ENCODE data around the gene SLC39A13. TPM values are rescaled to one million over a fixed set of nuclear protein-coding genes. Genes with fewer than 3 reads are reported as not detected.
"Not testable (repeated sequence)": the region's sequence is repeated elsewhere in the genome, so short reads cannot be mapped to it uniquely, and the experiment has no call there.

The SLC39A13 gene
- total RNA-seq, 2 experiments from 2014 or later: 22.4 to 28.1 TPM

GRCh38 chr11:47441421-47441820, 33.0 kb downstream of the SLC39A13 start:
- Mint-ChIP-seq H3K27me3 (no peaks in the 10 kb centered on the region), H3K4me3 (no peak overlapping the region), H3K4me1 (peaks cover 6% of the 10 kb centered on the region), H3K27ac (no peak overlapping the region), H3K36me3 (ENCODE audit: low read depth) (no peaks in the 10 kb centered on the region), H3K9me3 (no peaks in the 10 kb centered on the region)
- POLR2A ChIA-PET: no interaction called here
- CTCF ChIA-PET: interaction anchor here (0.9 to 1.2 kb wide), 3 partner anchors 11 to 53 kb away, joined by 3 to 4 read pairs (median 3); no protein-coding TSS in a partner anchor
- DNase-seq: no peak

- H3K4me3 Mint-ChIP-seq: no peak overlapping the region
- no peaks in the 10 kb centered on the region for H3K36me3 Mint-ChIP-seq (ENCODE audit: low read depth)
- ChIA-PET POLR2A (no interaction called here), CTCF (no interaction called here)
- no peaks in the 10 kb centered on the region for H3K9me3 Mint-ChIP-seq
- peaks cover 6% of the 10 kb centered on the region for H3K4me1 Mint-ChIP-seq
- no peak overlapping the region for H3K27ac Mint-ChIP-seq
- no peak for DNase-seq
- no peaks in the 10 kb centered on the region for H3K27me3 Mint-ChIP-seq
Observed at GRCh38 chr11:47442514-47442913, 34.1 kb downstream of the SLC39A13 start.

GRCh38 chr11:47443028-47443700, 34.8 kb downstream of the SLC39A13 start:
- ChIA-PET CTCF (no interaction called here), POLR2A (interaction anchor here (0.7 kb wide), 1 partner anchor 56 kb away, joined by 3 read pairs; no protein-coding TSS in a partner anchor)
- Mint-ChIP-seq H3K36me3 (ENCODE audit: low read depth) (no peaks in the 10 kb centered on the region), H3K27me3 (no peaks in the 10 kb centered on the region), H3K4me3 (no peak overlapping the region), H3K9me3 (no peaks in the 10 kb centered on the region), H3K27ac (no peak overlapping the region), H3K4me1 (peaks cover 6% of the 10 kb centered on the region)
- DNase-seq: no peak

GRCh38 chr11:47443817-47444216, 35.4 kb downstream of the SLC39A13 start:
- no peak overlapping the region for H3K4me3 Mint-ChIP-seq
- ChIA-PET POLR2A (interaction anchor here (0.7 kb wide), 1 partner anchor 55 kb away, joined by 3 read pairs; no protein-coding TSS in a partner anchor), CTCF (interaction anchor here (0.5 to 0.7 kb wide), 2 partner anchors 142 to 409 kb away, joined by 4 read pairs; no protein-coding TSS in a partner anchor)
- no peaks in the 10 kb centered on the region for H3K9me3 Mint-ChIP-seq
- H3K36me3 Mint-ChIP-seq (ENCODE audit: low read depth): no peaks in the 10 kb centered on the region
- H3K4me1 Mint-ChIP-seq: peaks cover 6% of the 10 kb centered on the region
- H3K27ac Mint-ChIP-seq: no peak overlapping the region
- no peaks in the 10 kb centered on the region for H3K27me3 Mint-ChIP-seq
- no peak for DNase-seq

GRCh38 chr11:47445840-47446239, 37.5 kb downstream of the SLC39A13 start:
- ChIA-PET POLR2A (no interaction called here), CTCF (interaction anchor here (0.6 to 0.8 kb wide), 3 partner anchors 34 to 1674 kb away, joined by 3 read pairs; no protein-coding TSS in a partner anchor)
- Mint-ChIP-seq H3K9me3 (no peaks in the 10 kb centered on the region), H3K27ac (no peak overlapping the region), H3K4me3 (no peak overlapping the region), H3K36me3 (ENCODE audit: low read depth) (no peaks in the 10 kb centered on the region), H3K27me3 (no peaks in the 10 kb centered on the region), H3K4me1 (peaks cover 6% of the 10 kb centered on the region)
- DNase-seq: no peak

GRCh38 chr11:47446833-47447232, 38.4 kb downstream of the SLC39A13 start:
- H3K27ac Mint-ChIP-seq: no peak overlapping the region
- no peak for DNase-seq
- H3K36me3 Mint-ChIP-seq (ENCODE audit: low read depth): no peaks in the 10 kb centered on the region
- H3K9me3 Mint-ChIP-seq: no peaks in the 10 kb centered on the region
- CTCF ChIA-PET: no interaction called here
- H3K4me3 Mint-ChIP-seq: no peak overlapping the region
- H3K27me3 Mint-ChIP-seq: no peaks in the 10 kb centered on the region
- POLR2A ChIA-PET: no interaction called here
- H3K4me1 Mint-ChIP-seq: peaks cover 6% of the 10 kb centered on the region

- ChIA-PET POLR2A (no interaction called here), CTCF (interaction anchor here (1.0 to 1.2 kb wide), 3 partner anchors 13 to 105 kb away, joined by 3 to 4 read pairs (median 3); partner anchors contain the start of gene CELF1)
- Mint-ChIP-seq H3K9me3 (no peaks in the 10 kb centered on the region), H3K36me3 (ENCODE audit: low read depth) (no peaks in the 10 kb centered on the region), H3K27ac (no peak overlapping the region), H3K4me1 (peaks cover 5% of the 10 kb centered on the region), H3K27me3 (no peaks in the 10 kb centered on the region), H3K4me3 (no peak overlapping the region)
- no peak for DNase-seq
Observed at GRCh38 chr11:47447906-47448305, 39.5 kb downstream of the SLC39A13 start.

GRCh38 chr11:47448566-47449427, 40.4 kb downstream of the SLC39A13 start, which contains the start of gene RAPSN:
Gene RAPSN (minus strand): TSS chr11:47449136. CDS start chr11:47448964, 172 bp downstream.
- Mint-ChIP-seq H3K27me3 (no peaks in the 10 kb centered on the region), H3K27ac (no peak within 1 kb of the TSS), H3K4me1 (no peaks in the 10 kb centered on the region), H3K9me3 (no peaks in the 10 kb centered on the region), H3K4me3 (no peak within 1 kb of the TSS), H3K36me3 (ENCODE audit: low read depth) (no peaks in the 10 kb centered on the region)
- ChIA-PET CTCF (interaction anchor here (0.8 to 1.5 kb wide), 6 partner anchors 11 to 104 kb away, joined by 3 to 4 read pairs (median 3); partner anchors contain the start of gene CELF1), POLR2A (no interaction called here)
- no peak for DNase-seq

- H3K4me3 Mint-ChIP-seq: no peak overlapping the region
- ChIA-PET POLR2A (no interaction called here), CTCF (interaction anchor here (0.6 to 1.5 kb wide), 4 partner anchors 12 to 240 kb away, joined by 3 to 5 read pairs (median 4); no protein-coding TSS in a partner anchor)
- no peaks in the 10 kb centered on the region for H3K9me3 Mint-ChIP-seq
- H3K27ac Mint-ChIP-seq: no peak overlapping the region
- H3K4me1 Mint-ChIP-seq: peaks cover 5% of the 10 kb centered on the region
- H3K36me3 Mint-ChIP-seq (ENCODE audit: low read depth): peaks cover 3% of the 10 kb centered on the region
- H3K27me3 Mint-ChIP-seq: no peaks in the 10 kb centered on the region
- DNase-seq: no peak
Observed at GRCh38 chr11:47449541-47449940, 41.2 kb downstream of the SLC39A13 start.

- Mint-ChIP-seq H3K4me1 (peaks cover 5% of the 10 kb centered on the region), H3K27me3 (no peaks in the 10 kb centered on the region), H3K4me3 (no peak overlapping the region), H3K36me3 (ENCODE audit: low read depth) (peaks cover 3% of the 10 kb centered on the region), H3K27ac (no peak overlapping the region), H3K9me3 (no peaks in the 10 kb centered on the region)
- DNase-seq: no peak
- ChIA-PET POLR2A (no interaction called here), CTCF (interaction anchor here (1.1 kb wide), 1 partner anchor 10 kb away, joined by 3 read pairs; no protein-coding TSS in a partner anchor)
Observed at GRCh38 chr11:47451436-47451835, 43.0 kb downstream of the SLC39A13 start.

GRCh38 chr11:47451990-47452389, 43.6 kb downstream of the SLC39A13 start:
- no peak overlapping the region for H3K4me3 Mint-ChIP-seq
- POLR2A ChIA-PET: no interaction called here
- H3K9me3 Mint-ChIP-seq: no peaks in the 10 kb centered on the region
- no peak for DNase-seq
- no peaks in the 10 kb centered on the region for H3K27me3 Mint-ChIP-seq
- H3K4me1 Mint-ChIP-seq: peaks cover 5% of the 10 kb centered on the region
- peaks cover 3% of the 10 kb centered on the region for H3K36me3 Mint-ChIP-seq (ENCODE audit: low read depth)
- H3K27ac Mint-ChIP-seq: no peak overlapping the region
- CTCF ChIA-PET: interaction anchor here (1.1 kb wide), 1 partner anchor 11 kb away, joined by 3 read pairs; no protein-coding TSS in a partner anchor

- POLR2A ChIA-PET: no interaction called here
- CTCF ChIA-PET: interaction anchor here (0.6 to 2.1 kb wide), 5 partner anchors 11 to 397 kb away, joined by 3 to 10 read pairs (median 4); no protein-coding TSS in a partner anchor
- peaks cover 3% of the 10 kb centered on the region for H3K36me3 Mint-ChIP-seq (ENCODE audit: low read depth)
- H3K4me1 Mint-ChIP-seq: peaks cover 5% of the 10 kb centered on the region
- no peaks in the 10 kb centered on the region for H3K27me3 Mint-ChIP-seq
- DNase-seq: no peak
- no peak overlapping the region for H3K4me3 Mint-ChIP-seq
- H3K27ac Mint-ChIP-seq: peak overlapping the region; percentile 2
- H3K9me3 Mint-ChIP-seq: no peaks in the 10 kb centered on the region
Observed at GRCh38 chr11:47453365-47453764, 45.0 kb downstream of the SLC39A13 start.

GRCh38 chr11:47454258-47454671, 45.9 kb downstream of the SLC39A13 start:
- CTCF ChIA-PET: interaction anchor here (0.6 to 2.1 kb wide), 15 partner anchors 8 to 396 kb away, joined by 3 to 10 read pairs (median 3); partner anchors contain the start of genes ACP2 and PSMC3
- H3K36me3 Mint-ChIP-seq (ENCODE audit: low read depth); H3K27me3 Mint-ChIP-seq; POLR2A ChIA-PET; H3K4me3 Mint-ChIP-seq; H3K9me3 Mint-ChIP-seq; H3K4me1 Mint-ChIP-seq; H3K27ac Mint-ChIP-seq: not testable (repeated sequence)
- DNase-seq: peak; percentile 83

All from activated CD4-positive, alpha-beta T cell treated with anti-CD3 and anti-CD28 coated beads, Interleukin-2, amount 10 ng/mL, durations not matched to agents 7 days and 5 days (primary cell).